ENCODE measurements around the gene MVB12B.

- no peak for TF ChIP-seq CTCF (IDR thresholded peaks at IDR 0.05)
- no peak for TF ChIP-seq POLR2A (IDR thresholded peaks at IDR 0.05)
- TF ChIP-seq EP300 (IDR thresholded peaks at IDR 0.05): no peak
Observed at GRCh38 chr9:126463426-126463825, 136.8 kb downstream of the MVB12B start.

All from tibial nerve (tissue), 4 donors.